Endometrial microvascular endothelial cells (primary cell): ENCODE results near the gene LNPEP. TPM values are rescaled to one million over a fixed set of nuclear protein-coding genes. Genes with fewer than 3 reads are reported as not detected.
"Not testable (repeated sequence)": the region's sequence is repeated elsewhere in the genome, so short reads cannot be mapped to it uniquely, and the experiment has no call there.

ENCODE experiments used
- in situ Hi-C: cut with HindIII; loops from 2 replicates; pipeline ENCODE4 v1.10.0; 2017; ENCODE audit warnings: low sequenced_read_pairs, low pct_unique_long_range_greater_than_20kb; ENCODE audit errors: inconsistent ontology term
- total RNA-seq: library from RNA; depleted of rRNA; stranded (reverse); fragments of >200 nt; gene quantifications from one replicate; pipeline ENCODE4 v1.2.3, GENCODE V29; 2015; ENCODE audit errors: inconsistent ontology term

LNPEP gene
- total RNA-seq, 1 donor from 2014 or later, result 14.2 TPM

- in situ Hi-C loops, result no loop called here
Observed at GRCh38 chr5:97074859-97075489, 139.1 kb downstream of the LNPEP start.

DNA sequence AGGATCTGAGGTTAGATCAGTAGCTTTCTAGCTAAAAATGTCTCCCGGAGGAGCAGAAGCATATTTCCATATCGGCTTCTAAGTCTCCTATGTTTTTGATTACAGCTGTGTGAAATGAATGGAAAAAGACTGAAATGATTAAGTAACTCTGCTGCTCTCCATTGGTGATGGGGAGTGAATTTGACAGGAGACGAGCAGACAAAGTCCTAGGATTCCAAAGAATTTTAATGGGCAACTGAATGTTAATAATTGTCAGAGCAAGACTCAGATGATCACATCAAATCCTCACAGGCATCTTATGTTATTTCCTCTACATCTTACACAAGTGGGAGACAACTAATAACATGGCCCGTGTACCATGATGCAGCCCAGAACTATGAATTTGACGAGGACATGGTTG, 139.8 kb downstream of the LNPEP start:
- in situ Hi-C loops, result no loop called here

GRCh38 chr5:97076098-97076497, 140.2 kb downstream of the LNPEP start:
- in situ Hi-C loops, result no loop called here

GRCh38 chr5:97077246-97077645, 141.4 kb downstream of the LNPEP start:
- in situ Hi-C loops, result no loop called here

- in situ Hi-C loops, result no loop called here
Observed at GRCh38 chr5:97078958-97079743, 143.3 kb downstream of the LNPEP start.

DNA sequence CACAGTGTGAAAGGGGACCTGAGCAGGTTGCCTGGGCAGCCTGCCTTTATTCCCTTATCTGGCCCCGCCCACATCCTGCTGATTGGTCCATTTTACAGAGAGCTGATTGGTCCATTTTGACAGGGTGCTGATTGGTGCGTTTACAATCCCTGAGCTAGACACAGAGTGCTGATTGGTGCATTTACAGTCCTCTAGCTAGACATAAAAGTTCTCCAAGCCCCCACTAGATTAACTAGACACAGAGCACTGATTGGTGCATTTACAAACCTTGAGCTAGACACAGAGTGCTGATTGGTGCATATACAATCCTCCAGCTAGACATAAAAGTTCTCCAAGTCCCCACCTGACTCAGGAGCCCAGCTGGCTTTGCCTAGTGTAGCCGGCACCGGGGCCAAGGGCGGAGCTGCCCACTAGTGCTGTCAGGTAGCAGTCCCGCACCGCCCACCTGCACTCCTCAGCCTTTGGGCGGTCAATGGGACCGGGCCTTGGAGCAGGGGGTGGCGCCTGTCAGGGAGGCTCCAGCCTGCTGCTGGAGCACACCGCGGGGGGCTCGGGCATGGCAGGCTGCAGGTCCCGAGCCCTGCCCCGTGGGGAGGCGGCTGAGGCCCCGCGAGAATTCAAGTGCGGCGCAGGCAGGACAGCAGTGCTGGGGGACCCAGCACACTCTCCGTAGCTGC, 149.0 kb downstream of the LNPEP start:
- in situ Hi-C loops, result not testable (repeated sequence)

DNA sequence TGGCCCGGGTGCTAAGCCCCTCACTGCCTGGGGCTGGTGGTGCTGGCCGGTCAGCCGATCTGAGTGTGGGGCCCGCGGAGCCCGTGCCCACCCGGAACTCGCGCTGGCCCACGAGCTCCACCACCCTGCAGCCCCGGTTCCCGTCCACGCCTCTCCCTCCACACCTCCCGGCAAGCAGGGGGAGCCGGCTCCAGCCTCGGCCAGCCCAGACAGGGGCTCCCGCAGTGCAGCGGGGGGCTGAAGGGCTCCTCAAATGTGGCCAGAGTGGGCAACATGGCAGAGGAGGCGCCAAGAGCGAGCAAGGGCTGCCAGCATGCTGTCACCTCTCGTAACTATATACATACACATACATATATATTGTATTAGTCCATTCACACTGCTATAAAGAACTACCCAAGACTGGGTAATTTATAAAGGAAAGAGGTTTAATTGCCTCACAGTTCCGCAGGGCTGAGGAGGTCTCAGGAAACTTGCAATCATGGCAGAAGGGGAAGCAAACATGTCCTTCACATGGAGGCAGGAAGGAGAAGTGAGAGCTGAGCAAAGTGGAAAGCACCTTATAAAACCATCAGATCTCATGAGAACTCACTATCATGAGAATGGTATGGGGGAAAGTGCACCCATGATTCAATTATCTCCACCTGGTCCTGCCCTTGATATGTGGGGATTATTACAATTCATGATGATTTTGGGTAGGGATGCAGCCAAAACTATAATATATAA, 149.7 kb downstream of the LNPEP start:
- in situ Hi-C loops, result no loop called here

Other genes with a start within 250 kb of the LNPEP start
- gene ERAP1, start 128.1 kb upstream of the LNPEP start, total RNA-seq, result 62.4 TPM
- gene ERAP2, start 59.6 kb upstream of the LNPEP start, total RNA-seq, result 12.5 TPM
- not detected for gene LIX1, start 206.5 kb downstream of the LNPEP start, total RNA-seq
- 47.5 TPM for gene RIOK2, start 247.2 kb downstream of the LNPEP start, total RNA-seq